ENCODE data around the gene DPYD.

DPYD gene

DNA sequence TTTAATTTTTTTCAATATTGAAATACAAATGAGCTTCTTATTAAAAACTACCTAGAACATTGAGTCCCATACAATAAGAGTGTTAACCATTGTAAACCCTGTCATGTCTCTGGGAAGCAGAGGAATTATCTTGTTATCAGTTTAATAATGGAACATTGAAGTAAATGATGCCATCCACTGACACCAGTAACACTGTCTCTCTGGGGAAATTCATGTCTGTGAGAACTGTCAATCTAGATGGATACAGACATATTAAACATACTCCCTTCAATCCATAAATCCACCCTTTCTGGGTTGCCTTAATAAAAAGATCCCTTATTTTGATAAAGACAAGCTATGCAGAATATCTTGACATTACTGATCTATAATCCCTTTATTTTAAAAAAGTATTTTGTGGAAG is 503.2 kb downstream of the DPYD start:
- no peak for DNase-seq

DNA sequence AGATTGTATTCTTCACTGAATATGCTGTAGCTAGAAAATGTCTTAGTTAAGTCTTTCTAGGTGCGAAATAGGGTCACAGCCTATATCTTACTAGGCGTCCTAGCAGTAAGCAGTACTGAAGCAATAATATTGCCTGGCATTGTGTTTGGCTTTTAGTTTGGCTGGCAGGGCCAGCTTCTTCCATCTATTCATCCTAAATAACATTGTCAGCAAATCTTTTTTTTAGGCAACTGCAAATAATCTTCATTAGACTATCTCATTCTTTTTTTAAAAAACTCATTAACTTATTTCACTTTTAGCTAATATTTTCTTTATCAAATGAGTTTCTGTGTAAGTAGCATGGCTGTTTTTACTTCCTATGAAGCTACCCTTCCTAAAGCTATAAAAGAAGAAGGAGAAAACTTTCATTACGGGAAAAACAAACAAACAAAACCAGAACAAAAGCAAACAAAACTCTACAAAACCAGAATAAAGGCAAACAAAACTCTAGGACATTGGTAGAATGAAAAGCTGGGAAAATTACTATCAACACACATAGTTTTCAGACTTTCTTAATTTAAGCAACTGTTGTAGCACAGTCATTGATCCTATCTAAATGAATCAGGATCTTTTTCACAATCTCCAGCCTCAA is 506.0 kb downstream of the DPYD start:
- DNase-seq = no peak

DNA sequence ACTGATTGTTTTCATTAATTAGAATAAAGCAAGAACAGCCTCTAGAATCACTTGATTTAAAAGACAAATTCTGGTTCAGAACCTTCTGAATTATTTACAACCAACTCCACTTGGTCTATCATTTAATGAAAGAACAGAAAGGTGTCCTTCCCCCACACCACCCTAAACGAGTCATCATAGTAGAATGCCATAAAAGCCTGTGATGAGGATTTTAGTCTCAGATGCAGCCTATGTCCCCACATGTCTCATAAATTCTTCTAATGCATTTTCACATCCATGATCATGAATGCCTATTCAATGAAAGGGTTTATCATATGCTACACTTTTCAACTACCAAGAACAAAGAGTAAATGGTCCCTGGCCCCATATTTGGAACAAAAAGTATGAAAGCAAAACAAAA is 508.1 kb downstream of the DPYD start:
- DNase-seq = no peak

DNA sequence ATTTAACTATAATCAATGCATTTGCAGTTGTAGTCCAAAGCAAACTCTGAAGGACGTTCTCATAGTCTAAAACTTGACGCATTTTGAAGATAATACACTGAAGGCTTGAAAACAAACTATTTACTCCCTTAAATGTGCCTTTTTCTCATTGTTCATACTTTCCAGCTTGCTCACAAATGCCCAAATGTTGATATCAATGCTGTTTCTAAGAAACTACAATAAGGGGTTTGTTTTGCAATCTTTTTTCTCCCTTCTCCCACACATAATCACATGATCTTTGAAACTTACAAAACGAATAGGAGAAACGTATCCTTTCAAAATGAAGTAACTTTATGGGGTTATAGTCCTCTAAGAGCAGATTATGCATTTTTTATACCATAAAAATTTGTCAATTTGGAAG is 508.7 kb downstream of the DPYD start:
- DNase-seq = no peak

DNA sequence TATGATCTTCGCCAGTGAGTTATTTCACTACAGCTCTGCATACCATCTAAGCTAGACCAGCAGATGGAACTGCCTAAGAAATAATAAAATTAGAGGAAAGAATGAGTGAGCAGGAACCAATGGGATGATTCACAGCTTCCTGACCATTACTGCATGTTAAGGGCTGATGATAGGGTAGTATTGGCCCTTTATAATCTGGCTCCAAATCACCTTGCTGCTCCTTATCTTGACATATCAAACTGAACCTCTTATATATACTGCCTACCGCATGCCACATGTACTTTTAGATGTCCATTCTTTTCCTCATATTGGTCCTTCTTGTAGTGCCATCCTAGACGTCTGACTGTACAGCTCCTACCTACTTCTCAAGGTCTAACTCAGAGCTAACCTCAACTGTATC is 524.4 kb downstream of the DPYD start:
- DNase-seq = no peak

DNA sequence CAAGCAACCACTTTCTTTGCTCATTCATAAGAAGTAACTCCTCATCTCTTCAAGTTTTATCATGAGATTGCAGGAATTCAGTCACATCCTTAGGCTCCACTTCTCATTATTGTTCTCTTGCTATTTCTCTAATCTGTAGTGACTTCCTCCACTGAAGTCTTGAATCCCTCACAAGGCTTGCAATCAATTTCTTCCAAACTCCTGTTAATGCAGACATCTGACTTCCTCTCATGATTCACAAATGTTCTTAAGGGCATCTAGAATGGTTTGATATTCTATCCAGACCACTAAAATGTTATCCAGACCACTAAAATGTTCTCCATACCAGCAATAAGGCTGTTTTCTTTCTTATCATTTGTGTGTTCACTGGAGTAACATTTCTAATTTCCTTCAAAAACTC is 528.1 kb downstream of the DPYD start:
- DNase-seq = no peak

DNA sequence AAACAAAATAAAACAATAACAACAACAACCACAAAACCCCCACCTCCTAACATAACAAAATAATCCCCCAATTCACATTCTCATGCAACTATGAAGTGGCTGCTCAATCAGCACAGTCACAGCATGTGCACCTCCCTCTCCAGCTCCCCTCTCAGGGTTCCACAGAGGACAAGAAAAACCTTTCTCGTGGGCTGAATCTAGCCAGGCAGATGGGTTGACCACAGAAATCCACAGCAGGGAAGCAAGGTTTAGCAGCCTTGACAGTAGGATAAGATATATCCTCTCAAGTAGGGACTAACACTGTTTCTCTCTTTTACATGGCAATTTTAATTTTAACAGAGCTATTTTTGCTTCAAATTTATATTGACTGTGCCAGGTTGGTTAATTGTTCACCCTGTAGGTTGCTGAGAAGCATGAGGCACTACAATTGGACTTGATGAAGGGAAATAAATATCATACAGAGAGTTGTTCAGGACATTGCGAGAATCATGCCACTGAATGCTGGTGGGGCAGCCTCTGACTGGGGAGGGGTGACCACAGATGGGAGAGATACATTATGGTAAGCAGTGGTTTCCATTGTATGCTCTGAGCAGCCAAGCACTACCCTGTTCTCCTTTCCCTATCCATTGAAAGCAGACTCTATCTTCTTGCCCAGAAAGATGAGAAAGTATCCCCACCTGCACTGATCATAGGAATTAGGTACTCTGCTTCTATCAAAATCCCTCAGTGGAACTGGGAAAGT is 535.1 kb downstream of the DPYD start:
- DNase-seq = no peak

DNA sequence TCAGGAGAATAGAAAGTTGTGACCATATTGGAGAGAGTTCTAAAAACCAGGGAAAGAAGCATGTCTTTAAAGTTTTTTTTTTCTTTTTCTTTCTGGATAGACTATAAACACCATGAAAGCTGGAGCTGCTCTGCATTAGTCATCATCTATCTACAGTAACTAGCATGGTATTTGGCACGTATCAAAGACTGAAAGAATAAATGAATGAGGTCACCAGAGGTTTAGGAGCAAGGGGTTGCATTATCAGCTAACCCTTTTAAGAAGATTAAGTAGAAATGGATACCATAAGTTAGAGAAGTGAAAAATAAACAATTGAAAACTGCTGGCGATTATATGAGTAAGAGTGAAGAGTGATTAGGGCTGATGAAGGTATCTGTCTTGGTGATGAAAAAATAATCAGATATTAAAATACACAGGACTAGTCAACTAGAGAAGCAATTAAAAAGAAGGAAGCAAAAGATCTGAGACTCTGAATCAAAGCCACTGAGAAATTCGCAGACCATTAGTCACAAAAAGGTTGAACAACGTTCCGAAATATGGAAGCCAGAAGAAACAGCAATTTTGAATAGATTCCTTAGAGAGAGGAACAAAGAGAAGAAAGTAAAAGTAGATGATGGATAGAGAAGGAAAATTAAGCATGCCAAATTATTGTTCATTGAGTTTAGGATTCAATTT is 536.4 kb downstream of the DPYD start:
- DNase-seq = no peak

DNA sequence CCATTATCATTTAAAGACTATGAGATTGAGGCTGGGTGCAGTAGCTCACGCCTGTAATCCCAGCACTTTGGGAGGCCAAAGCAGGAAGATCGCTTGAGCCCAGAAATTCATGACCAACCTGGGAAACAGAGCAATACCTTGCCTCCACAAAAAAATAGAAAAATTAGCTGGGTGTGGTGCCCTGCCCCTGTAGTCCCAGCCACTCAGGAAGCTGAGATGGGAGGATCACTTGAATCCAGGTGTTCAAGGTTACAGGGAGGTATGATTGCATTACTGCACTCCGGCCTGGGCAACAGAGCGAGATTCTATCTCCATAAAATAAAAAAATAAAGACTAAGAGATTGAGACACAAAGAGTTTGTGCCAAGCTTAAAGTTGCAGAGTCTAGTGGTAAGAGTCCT is 537.0 kb downstream of the DPYD start:
- no peak for DNase-seq

DNA sequence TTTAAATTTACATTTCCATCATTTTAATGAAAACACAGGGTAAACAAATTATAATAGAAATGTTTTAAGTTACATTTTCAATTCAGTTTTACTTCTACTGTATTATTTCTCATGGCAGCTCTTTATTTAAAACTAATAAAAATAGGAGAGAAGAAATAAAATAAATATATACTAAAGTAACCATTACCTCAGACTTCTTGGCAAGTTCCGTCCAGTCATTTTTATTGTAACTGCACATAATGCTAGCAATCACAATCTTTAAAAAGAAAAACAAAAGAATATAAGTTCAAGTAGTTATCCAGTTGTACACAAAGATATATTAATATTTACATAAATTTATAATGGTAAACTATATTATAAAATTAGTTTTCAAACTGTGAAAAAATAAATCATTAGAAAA is 538.6 kb downstream of the DPYD start:
- no peak for DNase-seq

DNA sequence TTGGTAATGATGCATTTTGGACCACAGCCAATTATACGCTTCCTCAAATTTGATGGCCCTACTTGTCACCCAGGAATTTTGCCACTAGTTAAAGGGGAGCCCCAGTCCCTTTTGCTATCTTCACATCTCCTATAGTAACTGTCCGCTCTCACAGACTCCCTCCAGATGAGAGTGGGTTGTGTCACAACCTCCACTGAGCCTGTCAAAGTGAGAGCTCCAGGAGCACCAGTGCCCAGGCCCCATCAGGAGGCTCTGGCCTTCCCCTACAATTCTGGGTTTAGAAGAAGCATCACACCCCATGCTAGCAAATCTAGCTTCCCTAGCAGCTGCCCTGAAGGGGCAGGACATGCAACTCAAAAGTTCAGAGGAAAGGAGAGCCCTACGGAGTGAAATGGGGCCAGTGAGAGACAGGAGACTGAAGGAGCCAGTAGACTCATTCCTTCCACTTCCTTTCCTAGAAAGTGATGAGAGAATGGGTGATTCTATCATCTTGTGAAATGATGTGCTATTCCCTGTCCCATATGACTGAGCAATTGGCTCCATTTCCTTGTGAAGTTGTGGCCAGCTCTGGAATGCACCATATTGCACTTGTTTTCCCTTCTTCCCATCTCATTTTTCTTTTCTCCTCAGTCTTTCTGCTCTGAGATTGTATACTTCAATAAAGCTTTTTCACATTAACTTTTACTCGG is 541.3 kb downstream of the DPYD start:
- no peak for DNase-seq

DNA sequence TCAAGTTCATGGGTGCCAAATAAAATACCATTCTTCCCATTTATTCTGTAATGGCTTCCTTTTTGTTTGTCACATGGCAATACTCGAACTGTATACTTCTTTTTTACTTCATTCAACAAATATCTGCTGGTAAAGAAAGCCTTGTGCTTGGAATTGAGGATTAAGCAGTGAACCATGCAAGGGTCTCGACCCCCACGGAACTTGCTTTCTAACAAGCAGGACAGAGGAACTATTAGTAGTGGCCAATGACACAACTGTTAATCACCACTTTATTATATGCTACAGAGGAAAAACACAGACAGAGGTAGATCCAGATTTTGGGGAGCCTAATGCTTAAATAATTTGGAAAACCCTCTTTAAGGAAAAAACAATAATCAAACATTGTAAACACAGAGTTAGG is 542.2 kb downstream of the DPYD start:
- DNase-seq = no peak

DNA sequence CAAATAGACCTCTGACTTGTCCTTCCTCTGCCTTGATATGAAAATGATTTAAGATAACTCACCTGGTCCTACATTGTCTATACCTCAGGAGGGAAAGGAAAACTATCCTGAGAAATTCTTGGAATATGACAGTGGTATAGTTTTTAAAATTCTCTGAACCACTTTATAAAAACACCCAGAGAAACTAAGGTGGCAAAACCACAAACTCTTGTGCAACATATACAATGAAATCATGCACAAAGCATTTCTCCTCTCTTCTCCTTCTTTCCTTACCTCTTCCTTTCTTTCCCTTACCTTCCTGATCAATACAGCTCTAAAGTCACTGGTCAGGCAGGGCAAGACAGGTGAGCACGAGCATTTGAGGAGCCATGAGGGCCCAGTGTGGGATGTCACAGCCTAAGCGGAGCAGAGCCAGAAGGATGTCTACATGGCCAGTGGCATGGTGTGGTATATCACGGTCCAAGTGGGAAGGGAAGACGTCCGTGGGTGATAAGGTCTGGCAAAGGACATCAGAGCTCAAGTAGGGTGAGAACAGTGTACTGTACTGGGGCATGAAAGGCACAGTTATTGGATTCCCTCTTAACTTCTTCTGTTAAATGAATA is 543.3 kb downstream of the DPYD start:
- no peak for DNase-seq

DNA sequence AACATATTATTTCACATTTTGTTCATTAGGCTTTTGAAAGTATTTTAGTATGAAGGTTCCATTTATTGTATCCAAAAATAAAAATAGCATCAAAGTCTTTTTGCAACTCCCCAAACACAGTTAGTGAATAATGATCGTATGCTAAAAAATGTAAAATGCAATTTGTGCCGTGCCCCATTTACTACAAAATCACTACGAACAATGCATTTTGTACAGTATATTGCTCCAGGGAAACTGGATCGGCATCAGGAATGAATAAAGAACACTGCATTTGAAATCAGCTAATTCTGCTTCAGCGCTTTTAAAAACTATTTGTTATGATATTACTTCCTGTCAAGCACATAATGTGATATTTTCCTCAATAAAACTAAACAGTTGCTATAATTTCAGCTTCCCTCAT is 547.8 kb downstream of the DPYD start:
- DNase-seq = no peak

DNA sequence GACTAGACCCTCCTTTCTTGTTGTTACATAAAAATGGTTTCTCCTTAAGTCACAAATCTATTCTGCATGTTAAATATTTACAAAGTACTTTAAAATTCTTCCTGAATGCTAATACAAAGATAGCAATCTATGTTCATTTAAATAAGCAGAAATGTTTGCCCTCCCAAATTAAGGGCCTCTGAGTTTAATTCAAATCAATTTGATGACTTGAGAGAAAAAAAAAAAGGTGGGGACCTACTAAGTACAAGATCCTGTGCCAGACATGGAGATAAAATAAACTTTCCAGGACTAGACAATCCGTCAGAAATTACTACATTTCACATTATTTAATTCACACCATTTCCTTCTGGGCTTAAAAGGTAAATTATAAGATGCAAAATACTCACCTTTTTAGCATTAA is 548.3 kb downstream of the DPYD start:
- no peak for DNase-seq

DNA sequence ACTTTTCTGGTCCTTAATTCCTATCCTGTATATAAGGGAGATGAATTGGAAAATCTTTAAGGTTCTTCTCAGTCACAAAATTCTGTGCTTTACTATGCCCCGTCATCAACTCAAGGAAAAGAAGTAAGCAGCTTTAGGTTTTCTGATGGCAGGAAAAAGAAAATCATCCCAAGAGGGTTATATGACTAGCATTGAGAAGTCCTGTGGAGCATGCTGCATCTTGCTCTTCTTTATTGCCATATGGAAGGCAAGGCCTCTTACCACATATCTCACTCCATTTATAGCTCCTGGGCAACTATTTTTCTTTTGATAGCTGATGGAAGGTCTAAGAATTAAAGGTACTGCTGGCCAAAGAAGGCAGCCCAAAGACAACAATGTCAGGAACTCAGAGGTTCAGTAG is 552.5 kb downstream of the DPYD start:
- no peak for DNase-seq

DNA sequence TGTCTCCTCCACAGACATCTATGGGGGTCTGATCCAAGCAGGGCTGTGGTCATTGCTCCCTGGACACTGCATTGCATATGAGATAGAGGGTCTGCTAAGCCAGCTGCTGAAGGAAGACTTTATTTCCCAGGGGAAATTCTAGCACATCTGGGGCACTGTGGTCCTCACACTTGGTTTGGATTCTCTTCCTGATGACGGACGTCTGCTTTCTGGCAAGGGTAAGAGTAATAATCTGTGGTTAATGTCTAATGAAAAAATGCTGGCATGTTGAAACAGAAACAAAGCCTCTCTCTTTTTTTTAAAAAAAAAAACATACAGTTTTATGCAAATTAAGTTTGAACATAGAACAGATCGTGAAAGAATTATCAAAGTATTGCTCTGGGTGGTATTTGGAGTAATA is 553.9 kb downstream of the DPYD start:
- no peak for DNase-seq

DNA sequence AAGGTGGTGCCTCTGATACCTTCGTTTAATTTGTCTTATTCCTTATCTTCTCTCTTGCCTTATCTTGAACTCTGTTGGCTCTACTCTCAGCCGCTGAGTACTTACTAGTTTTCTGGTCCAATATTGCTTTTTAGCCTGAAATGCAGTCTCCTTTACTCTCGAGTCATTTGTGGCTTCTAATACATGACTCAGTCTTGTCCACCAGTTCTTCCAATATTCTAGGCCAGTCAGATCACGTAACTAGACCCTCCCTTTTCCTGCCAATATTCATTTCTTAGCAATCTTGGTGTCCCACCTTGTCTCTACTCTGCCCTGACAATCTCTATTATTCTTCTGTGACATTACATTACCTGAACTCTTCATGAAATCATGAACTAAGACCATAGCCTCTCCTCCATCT is 555.8 kb downstream of the DPYD start:
- DNase-seq = no peak

DNA sequence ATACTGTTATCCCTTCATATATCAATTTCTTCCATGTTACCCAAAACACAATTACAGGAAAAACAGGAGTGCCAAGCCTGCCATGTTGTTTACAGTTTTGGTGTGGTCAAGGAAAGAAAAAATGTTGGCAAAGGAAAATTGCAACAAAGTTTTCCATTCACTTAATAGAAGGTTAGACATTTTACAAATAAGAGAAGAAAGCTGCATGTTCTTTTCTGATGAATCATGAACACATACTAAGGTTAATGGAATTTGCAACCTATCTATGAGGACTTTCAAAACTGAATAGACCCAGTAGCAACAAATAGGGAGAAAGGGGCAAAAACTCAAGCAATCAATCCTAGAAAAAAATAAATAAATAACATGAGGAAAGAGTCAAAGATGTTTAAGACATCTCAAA is 556.7 kb downstream of the DPYD start:
- DNase-seq = no peak

DNA sequence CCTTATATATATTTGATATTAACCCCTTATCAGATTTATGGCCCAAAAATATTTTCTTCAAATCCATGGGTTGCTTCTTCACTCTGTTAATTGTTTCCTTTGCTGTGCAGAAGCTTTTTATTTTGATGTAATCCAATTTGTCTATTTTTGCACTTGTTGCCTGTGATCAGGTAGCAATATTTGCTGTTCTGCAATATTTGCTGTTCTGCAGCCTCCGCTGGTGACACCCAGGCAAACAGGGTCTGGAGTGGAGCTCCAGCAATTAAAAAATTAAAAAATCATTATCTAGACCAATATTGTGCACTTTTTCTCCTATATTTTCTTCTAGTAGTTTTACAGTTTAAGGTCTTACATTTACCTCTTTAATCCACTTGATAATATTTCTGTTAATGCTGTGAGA is 564.5 kb downstream of the DPYD start:
- DNase-seq = no peak

DNA sequence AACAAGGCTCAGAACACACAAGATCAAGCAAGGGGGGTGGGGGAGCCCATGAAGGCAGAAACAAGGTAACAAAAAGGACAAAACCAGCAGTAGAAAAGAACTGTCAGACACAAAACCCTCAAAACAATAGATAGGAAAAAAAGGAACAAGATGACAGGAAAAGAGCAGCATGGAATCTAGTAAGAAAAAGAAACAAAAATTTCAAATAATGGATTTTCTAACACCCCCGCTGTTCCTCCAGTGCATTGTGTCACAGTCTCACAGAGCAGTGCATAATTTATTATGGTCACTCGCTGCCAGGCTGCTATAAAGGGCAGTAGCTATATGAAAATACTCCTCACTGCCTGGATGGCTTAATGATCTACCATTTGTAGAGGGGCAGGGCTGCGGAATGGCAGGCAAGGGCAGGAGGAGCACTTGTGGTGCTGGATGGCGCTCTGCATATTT is 567.9 kb downstream of the DPYD start:
- DNase-seq = no peak

DNA sequence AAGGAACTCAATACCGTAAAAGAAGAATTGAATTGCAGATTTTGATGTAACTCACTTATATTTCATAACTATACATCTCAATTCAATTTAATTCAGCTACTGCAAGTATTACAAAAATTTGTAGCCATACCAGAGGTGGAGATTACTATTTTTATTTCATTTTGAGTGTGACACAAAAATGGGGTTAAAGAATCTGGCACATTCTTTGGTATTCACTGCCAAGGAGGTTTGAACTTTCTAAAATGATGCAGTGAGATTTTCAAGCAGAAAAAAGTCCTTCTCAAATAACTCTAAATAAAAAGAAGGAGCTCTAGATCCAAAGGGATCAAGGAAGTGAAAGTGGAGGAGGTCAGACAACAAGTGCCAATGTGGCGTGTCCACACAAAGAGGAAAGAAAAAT is 569.0 kb downstream of the DPYD start:
- DNase-seq = no peak

DNA sequence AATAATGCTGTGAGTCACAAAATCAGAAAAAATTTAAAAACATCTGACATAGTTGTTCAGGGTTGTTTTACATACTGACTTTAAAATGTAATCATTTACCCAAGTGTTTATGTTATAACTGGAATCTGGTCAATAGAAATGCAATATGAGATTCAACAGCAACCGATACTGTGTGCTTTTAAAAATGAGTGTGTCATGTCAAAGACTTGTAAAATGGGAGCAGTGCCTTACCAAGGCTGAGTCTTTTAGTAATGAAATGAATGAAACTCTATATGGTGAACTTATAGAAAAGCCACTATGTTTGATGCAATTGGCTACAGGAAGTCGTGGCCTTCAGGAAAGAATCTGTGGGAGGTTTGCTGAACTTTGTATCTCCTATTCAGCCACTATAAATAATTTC is 570.2 kb downstream of the DPYD start:
- DNase-seq = no peak
